NCI-H2196 (cell line): ENCODE results near the gene BFSP1.

ENCODE experiments used
- DNase-seq: peaks from one replicate; lab custom pipeline; 2025; ENCODE audit not compliant: unreplicated experiment; lab: John Stamatoyannopoulos, UW

Gene BFSP1

DNA sequence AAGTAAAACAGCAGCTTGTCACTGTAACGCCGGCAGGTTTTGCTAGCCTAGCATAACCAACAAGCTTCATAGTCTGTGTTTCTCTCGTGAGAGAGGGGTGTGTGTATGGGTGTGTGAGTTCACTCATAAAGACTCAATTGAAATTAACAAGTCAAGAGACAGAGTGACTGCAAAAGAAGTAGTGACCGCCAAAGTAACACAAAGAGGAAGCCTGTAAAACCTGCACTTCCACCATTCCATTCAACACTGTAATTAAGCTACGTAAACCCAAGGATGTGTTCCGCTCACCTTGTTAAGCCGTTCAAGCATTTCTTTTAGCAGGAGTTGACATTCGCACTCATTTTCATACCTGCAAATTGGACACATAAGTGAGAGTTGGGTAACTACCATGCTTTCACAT lies 6.6 kb downstream of the BFSP1 start:
- no peak for DNase-seq

DNA sequence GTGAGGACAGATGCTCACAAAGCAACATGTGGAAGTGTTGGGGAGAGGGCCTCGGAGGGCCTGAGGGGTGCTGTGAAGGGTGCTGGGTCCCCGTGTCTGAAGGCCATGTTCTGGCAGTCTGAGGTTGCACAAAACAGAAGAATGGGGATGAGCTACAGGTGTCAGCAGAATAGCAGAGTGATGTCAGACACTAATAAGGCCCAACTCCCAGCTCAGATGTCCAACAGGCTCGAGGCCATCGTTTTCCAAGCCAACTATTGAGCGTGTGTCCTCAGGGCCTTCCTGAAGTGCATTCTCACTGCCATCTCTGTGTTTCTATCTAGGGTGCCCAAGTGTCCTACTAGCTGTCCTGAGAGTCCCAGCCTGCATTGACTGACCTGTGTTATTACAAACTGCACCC lies 7.9 kb downstream of the BFSP1 start:
- no peak for DNase-seq

DNA sequence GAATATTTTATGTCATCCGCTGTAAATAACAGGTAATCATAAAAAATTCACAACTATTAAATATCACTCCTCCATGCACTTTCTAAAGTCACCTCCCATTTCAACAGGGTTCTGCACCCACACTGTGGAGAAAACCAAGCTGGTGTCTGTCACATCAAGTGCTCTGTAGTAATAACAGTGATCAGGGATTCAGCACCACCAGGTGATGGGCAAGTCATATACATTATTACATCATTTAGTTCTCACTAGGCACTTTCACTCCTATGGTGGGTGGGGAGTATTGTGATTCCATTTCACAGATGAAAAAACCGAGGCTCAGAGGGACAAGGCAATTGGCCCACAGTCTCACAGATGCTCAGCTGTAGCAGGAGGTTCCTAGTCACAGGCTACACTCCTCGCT lies 8.7 kb downstream of the BFSP1 start:
- no peak for DNase-seq

DNA sequence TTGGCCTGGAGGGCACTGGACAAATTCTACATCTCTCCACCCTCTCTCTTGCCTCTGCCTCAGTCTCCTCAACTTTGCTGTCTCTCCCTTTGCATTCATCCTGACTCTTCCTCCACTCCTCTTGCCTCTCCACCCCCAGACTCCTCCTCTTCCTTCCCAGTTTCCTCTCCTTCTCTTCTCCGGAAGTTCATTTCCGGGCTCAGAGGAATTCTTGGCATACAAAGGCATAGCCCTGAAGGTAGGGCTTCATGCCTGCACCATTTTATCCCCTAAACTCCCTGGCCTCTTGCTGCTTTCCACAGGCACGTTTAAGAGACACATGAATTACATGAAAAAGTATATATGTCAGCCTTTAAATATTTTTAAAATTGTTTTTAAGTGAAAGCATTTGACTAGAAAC lies 10.6 kb downstream of the BFSP1 start:
- DNase-seq = no peak

DNA sequence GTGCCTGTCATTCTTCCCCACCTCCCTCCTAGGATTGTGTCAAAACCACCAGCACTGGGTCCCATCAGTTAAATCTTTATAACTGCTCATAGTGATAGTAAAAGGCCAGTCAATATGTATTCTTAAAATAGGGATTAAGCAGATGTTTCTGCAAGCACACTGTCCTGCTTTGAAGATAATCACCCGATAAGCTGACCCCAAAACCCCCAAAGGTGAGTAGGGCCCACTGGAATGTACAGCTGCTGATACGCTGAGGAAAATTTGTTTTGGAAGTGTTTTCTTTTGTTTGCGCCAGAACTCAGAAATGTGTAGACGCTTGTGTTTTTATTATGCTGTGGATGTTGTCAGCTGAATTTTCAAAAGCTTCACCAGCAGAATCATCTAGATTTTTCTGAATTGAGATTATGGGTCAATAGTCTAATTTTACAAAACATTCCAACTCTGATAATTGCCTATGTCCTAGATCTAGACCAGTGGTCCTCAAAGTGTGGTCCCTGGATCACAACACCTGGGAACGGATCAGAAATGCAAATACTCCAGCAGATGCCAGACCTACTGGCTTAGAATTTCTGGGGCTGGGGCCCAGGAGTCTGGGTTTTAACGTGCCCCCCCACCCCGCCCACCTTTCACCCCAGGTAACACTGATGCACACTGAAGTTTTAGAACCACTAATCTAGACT lies 11.4 kb downstream of the BFSP1 start:
- no peak for DNase-seq

DNA sequence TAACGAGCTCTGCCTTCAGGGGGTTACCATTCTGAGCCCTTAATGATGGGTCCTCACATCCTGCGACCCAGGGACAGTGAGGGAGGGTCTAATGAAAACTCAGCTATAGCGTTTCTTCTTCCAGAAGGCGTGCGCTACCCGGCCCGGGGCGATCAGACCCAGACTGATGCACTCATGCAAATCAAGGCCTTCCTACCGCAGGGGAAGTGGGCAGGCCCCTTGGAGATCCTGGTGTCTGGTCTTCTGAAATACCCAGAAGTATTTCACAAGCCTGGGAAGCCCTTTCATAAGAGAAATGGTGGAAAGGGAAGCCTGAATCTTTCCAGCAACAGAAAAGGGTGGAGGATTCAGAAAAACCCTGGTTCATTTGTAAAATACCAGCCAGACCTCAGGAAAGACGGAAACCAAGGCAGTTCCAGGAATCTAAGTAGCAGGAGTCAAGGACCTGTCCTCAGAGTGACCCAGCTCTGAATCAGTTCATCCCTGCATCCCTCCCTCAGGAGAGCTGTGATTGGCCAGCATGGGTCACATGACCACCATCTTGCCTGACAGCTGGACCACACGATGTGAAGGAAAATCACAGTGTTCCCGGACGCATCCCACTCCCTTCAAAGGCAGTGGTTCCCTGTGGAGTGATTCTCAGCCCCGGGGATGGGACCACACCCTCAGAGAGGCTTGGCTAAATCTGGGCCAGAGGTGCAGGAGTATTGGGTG lies 12.7 kb downstream of the BFSP1 start:
- no peak for DNase-seq

DNA sequence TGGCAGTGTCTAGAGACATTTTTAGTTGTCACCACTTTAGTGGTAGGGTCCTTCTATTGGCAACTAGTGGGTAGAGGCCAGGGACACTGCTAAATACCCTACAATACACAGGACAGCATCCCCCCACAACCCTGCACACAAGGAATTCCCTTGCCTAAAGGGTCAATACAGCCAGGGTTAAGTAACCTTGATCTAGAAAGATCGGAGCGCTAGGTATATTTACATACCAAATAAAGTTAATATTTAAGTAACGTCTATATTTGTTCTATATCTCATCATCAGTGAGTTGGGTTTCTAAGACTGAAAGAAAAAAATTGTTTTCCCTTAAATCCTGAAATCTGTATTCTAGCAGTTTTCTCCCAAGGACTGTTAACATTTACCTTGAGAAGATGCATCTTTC lies 16.1 kb downstream of the BFSP1 start:
- no peak for DNase-seq

DNA sequence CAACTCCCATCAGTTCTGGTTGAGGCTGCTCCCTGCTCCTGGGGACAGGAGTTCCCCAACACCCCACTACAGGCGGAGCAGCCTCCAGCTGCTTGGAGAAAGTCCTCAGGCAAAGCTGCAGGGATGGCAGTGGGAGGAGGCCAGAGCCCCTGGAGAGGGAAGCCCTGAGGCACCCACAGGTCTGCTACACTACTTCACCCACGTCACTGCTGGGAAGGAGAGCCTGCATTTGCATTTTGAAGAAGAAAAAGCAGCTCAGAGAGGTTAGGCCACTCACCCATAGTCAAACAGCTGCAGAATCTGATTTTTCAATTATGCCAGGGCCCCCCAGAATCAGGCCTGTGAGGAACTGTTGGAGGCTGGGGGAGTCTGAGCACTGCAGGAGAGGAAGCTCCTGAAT lies 17.2 kb downstream of the BFSP1 start:
- no peak for DNase-seq

DNA sequence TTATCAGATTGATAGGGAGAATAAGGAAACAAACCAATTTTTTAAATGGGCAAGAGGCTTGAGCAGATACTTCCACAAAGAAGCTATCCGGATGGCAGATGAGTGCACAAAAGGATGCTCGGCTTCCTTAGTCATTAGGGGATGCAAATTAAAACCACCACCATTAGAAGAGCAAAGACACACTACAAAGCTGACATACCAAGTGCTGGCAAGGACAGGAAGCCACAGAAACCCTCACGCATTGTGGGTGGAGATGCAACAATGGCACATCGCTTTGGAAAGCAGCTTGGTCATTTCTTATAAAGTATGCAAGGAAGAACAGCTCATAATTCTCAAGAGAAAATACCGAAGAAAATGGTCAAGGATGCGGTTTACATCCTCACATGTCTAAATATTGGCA lies 19.8 kb downstream of the BFSP1 start:
- DNase-seq = no peak

DNA sequence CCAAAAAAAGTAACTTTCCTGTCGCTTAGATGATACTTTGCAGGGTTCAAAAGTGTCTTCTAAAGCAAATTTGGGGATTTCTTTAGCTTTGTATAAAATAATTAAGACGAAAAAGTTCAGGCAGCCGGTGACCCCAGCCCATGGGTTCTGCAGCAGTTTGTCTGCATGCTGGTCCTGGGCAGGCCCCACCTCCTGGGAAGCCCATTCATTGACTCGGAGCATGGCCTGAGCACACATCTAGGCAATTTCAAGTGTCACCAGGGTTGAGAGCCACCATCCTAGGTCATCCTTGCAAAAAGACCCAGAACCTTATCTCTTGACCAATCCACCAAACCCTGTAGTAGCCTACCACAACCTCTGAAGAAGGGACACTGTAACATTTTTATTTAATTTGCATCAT lies 20.6 kb downstream of the BFSP1 start:
- DNase-seq = no peak

DNA sequence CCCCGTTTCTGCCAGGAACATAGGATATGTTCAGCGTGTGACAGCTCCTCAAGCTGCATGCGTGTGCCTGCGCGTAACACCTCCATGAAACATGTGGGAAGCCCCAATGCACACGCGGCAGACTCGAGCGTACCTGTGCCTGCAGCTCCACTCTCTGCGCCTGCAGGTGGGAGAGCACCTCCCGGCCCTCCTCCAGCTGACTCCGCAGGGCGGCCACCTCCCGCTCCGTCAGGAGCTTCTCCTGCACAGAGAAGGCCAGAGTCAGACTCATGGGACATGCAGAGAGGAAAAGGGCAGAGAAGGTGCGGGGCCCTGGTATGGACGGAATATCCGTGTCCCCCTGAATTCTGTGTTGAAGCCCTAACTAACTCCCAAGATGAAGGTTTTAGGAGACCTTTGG lies 22.4 kb downstream of the BFSP1 start:
- no peak for DNase-seq

DNA sequence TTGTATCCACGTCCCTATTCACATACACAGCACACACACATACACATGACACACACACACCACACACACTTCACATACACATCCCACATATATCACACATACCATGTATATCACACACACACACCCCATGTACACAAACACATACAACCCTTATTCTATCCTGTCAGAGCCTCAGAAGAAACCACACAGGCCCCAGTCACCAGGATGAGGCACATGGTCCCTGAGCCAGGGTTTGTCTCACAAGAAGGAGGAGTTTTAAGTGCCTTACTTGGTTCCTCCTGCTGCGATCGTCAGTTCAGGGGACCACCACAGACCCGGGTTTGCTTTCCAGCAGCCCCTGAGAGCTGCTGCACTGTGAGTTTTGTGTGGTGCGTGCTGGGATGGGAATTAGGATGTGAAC lies 23.6 kb downstream of the BFSP1 start:
- DNase-seq = no peak

DNA sequence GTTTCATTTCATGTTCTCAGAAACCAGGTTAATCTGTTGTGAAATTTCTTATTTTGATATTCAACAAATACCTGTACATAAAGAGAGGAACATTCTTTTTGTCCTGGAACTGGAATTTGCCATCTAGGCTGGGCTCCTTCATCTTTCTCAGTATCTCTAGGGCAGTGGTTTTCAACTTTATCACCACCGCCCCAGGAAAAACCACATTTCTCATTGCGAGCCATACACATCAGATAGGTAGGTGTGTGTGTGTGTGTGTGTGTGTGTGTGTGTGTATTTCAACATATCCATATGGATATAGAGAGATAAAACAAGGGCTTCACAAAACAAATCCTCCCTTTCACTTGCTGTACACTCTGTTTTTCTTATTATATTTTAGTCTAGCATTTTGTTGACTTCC lies 24.1 kb downstream of the BFSP1 start:
- no peak for DNase-seq

DNA sequence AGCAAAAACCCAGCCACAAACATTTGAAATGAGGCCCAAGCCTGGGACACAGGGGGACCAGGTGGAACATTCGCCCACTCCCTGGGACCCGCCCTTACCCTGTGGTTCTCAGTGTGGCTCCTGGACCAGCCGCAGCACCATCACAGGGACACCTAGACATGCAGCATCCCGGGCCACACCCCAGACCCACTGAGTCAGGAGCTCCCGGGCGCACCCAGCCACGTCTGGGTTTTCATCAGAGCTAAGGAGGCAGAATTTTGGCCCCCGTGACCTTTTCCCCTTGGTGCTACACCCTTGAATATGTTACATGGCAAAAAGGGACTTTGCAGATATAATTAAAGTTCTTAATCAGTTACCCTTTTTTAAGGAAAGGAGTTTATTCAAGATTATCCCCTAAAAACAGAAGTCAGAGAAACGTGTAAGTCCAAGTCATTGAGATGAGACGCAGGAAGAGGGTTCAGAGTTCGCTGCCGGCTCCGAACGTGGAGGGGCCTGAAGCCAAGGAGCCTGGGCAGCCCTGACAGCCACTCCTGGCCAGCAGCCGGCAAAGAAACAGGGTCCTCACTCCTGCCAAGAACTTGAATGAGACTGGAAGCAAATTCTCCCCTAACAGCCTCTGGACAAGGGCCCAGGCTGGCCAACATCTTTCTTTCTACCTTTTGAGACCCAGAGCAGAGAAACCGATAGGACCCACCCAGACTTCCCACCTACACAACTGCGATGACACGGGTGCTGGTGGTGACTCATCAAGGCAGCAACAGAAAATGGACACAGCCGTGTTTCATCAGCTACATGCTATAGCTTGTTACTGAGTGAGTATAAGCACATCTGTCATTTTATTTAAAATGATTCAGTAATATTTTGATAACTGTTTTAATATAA lies 25.3 kb downstream of the BFSP1 start:
- no peak for DNase-seq

DNA sequence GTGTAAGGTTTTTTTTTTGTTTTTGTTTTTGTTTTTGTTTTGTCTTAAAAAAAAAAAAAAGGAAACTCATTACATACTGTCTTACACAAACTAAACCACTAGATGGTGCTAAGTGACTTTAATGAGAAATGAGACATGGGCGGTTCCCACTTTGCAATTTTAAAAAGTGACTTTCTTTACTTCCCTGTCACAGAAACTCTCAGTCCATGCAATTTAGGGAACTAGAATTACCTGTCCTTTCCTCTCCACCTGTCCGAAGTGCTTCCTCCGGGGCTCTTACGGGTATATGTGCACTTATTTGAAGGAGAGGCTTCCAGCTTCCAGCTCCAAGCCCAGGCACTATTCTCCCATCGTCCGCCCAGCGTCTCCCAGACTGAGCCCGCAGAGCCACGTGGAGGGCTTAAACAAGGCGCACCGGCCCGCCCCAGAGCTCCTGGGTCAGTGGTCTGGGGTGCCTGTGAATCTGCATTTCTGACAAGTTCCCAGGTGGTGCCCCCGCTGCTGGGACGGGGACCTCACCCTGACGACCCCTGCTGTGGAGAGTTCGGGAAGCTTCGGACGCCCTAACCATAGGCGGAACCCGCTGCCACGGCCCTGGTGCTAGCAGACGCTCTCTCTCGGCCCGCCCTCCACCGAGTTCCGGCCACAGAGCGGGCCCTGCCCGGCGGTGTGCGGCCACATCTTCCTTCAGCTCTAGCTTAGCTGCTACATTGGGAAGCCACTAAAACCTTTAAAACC lies 26.1 kb downstream of the BFSP1 start:
- DNase-seq = peak; percentile 68

DNA sequence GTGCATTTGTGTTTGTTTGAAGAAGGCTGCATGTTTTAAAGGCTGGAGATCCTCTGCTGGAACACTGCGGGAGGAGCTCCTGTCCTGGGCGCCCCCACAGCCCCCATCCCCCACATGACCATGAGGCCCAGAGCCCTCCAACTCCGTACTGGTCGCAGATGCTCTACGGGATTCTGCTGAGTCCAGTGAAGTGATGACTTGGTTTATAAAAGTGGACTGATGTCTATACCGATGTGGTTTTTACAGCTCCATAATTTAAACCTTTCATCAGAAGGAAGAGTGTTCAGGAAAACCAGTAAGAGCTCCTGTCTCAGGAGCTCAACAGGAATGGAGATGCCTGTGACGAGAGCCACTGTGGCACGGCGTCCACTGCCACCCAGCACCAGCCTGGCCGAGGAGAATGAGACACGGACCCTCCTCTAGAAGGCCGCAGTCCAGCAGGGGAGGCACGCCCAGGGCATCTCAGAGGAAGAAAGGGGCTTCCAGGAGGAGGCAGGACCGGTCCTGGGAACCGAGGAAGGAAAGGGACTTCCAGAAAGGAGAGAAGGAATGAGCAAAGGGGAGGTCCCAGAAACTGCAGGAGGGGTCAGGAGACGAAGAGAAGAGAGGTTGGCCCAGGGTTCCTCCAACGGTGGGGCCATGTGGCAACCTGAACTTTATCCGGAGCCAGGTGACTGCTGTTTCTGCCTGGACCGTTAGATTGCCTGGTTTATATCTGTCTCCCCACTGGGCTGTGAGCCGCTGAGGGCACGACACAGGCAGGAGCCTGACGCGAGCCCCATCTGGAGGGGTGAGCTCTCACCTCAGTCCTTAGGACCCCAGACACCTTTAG lies 26.9 kb downstream of the BFSP1 start:
- no peak for DNase-seq

DNA sequence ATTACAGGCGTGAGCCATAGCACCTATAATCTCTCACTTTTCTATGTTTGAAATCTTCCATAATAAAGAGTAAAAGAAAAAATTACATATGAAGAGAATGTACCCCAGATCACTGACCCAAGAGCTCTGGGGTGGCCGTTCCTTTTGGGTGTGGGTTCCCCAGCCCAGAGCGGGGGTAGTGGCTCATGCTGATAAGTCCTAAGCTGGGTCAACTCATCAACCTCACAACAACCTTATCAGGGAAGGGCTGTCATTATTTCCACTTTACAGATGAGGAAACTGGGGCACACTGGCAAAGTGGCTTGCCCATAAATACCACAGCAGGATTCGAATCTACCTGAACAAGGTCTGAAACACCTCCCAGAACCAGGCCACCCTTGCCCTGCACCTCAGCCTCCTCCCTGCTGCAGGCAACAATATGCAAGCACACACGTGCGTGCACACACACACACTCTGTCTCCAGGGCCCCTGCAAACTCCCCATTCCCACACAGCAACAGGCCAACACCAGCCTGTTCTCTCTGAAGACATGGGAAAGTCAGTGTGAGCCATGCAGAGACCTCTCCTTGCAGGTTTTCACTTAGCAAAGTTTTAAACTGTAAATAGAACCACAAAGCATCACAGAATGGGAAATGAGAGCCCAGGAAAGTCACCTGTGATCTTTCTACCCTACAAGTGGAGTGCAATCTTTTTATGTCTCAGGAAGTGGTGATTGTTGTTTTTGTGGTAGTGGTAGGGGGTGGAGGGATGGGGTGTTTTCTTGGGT lies 27.7 kb downstream of the BFSP1 start:
- DNase-seq = no peak

DNA sequence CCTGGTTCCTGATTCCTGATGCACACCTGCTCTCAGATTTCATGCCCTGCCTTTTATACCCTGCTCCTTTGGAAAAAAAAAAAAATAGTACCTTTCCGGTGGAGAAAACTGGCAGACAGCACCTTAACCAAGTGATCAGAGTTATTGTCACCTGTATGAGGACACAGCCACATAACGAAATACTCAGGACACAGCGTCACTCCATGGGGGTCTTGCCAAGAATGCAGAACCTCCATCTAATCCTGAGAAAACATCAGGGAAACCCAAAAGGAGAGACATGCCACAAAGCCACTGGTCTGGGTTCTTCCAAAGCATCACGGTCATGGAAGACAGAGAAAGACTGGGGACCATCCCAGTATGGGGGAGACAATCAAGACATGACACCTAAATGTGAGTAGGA lies 29.1 kb downstream of the BFSP1 start:
- DNase-seq = no peak

DNA sequence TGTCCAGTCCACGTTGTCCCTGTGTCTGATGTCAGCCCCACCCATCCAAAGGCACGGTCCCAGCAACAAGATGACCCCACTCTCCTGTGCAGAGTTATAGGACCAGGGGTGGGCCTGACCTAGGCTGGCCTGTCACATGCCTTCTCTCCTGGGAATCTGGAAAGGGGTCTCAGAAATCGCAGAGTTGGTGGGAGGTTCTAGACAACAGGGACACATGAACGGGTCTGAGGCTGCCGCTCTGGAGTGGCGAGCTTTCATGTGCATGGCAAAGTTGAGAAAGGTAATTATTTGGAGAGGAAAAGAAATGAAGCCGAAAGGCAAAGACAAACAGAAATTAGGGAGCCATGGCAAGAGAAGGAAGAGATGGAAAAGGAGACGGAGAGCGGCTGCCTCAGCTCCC lies 29.5 kb downstream of the BFSP1 start:
- DNase-seq = no peak

DNA sequence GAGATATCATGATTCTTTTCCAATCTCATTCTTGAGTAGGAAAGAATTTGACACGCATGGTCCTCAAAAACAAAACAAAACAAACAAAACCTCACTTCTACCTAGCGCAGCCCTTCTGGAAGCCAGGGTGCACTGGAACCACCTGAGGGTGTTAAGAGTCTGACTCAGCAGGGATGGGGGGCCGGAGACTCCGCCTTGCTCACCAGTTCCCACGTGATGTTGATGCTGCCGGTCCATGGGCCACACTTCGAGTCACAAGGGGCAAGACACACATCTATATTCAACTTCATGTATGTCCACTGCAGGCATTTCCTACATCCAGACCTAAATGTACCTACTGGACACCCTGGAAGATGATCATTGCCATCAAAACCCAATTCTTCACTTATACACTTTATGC lies 30.4 kb downstream of the BFSP1 start:
- no peak for DNase-seq
